HG03342 (cell line): Measurements from ENCODE around the gene BCAP31.
"Not testable (repeated sequence)": the region's sequence is repeated elsewhere in the genome, so short reads cannot be mapped to it uniquely, and the experiment has no call there.

Experiments
- ATAC-seq: cut with Tn5 transposase; IDR thresholded peaks from one replicate; pipeline ENCODE4 v1.9.1; 2021; ENCODE audit warnings: mild to moderate bottlenecking, moderate library complexity; ENCODE audit not compliant: unreplicated experiment

BCAP31 gene

DNA sequence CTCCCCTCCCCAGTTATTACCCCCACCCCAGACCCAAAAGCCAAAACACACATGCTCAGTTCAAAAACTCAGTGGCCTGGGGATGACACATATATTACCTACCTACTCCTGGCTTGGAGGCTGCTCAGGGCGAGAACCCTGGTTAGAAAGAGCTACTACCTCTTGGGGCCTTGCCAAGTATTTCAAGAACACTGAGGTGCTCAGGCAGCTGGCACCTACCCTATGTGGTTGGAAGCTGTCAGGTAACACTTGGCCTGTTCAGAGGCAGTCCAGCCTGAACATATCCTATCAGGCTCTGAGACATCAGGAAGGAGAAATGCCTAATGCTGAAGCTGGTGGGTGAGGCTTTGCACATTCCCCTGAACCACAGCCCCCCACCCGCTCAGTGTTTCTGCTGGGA lies 4.9 kb downstream of the BCAP31 start:
- no peak for ATAC-seq

DNA sequence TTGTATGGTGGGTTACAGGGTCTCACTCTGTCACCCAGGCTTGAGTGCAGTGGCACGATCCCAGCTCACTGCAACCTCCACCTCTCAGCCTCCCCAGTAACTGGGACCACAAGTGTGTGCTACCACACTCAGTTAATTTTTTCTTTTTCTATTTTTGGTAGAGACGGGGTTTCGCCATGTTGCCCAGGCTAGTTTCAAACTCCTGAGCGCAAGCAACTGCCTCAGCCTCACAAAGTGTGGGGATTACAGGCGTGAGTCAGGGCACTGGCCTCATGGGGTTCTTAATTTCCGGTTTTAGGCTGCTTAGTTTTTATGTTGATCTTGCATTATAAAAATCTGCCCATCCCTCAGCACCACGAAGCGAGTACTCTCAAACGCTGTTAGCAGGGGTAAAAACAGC lies 6.7 kb downstream of the BCAP31 start:
- no peak for ATAC-seq

- ATAC-seq = no peak
Observed at GRCh38 chrX:153714256-153714655, 9.9 kb downstream of the BCAP31 start.

DNA sequence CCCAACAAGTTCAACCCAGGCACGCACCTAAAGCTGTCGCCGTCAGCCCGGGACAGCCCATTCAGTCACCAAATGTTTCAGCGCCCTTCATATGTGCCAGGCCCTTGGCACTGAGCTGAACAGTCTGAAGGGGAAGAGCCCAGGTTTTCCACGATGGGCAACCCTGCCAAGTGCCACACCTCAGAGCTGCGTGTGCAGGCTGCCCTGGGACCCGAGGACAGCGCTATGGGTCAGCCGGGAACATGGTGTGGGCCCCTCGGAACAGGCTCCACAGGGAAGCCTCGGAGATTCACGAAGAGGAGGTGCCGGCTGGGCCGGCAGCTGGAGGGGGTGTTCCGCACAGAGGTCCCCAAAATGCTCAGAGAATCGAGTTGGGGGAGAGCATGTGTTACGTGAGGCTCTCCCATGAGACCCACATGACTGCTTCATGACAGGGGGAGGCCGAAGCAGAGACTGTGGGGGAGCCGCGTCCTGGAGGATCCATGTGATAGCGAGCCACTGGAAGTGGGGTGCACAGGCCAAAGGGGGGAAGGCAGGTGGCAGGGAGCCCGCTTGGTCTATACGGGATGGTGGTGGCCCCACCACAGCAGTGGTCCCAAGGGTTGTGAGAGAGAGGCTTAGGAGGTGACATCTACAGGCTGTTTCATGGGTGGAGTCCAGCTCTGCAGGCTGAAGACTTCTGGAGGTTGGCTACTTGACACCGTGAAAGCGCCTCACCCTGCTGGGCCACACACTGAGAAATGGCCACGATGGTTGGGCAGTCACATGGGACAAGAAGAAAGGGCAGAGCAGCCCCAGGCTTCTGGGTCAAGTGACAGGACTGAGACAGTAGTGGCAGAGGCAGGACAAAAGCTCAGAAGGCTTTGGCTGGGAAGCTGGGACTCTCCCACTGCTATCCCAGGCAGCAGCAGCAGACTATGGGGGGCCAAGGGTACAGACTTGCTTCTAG lies 14.2 kb downstream of the BCAP31 start:
- ATAC-seq = no peak

GRCh38 chrX:153708415-153708814 lies 15.8 kb downstream of the BCAP31 start:
- ATAC-seq = no peak

DNA sequence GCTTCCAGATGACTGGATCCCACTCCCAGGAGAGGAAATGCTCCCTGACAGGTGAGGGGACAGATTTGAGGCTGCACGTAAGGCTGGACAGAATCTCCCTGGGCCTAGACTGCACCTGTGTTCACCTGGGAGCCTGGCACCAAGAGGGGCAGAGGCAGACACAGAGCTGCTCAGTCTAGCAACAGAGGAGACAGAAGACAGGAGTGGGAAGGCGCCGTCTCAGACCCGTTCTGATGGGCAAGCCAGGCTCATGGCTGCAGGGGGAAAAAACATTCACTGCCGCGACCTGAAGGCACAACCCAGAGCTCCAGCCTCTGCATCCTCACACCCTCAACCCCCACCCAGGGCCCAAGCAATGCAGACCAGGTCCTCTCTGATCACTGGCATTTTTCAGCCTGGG lies 16.8 kb downstream of the BCAP31 start:
- no peak for ATAC-seq

DNA sequence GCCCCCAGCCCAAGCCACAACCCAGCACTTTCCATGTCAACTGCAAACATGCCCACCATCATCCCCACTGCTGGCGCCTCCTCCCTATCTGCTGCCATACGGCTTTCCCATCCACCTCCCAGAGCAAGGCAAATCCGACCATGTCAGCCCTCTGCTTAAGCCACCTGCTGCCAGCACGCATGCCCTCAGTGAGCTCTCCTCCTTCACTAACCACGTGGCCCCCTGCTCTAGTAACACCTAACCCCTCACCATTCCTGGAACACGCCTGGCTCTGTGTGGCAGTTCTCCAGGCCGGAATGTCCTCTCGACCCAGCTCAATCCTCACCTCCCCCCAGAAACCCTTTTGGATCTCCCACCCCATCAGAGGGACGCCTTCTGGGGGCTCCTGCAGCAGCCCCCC lies 17.4 kb downstream of the BCAP31 start:
- ATAC-seq = no peak

- ATAC-seq = not testable (repeated sequence)
Observed at GRCh38 chrX:153705403-153706060, 18.7 kb downstream of the BCAP31 start.

DNA sequence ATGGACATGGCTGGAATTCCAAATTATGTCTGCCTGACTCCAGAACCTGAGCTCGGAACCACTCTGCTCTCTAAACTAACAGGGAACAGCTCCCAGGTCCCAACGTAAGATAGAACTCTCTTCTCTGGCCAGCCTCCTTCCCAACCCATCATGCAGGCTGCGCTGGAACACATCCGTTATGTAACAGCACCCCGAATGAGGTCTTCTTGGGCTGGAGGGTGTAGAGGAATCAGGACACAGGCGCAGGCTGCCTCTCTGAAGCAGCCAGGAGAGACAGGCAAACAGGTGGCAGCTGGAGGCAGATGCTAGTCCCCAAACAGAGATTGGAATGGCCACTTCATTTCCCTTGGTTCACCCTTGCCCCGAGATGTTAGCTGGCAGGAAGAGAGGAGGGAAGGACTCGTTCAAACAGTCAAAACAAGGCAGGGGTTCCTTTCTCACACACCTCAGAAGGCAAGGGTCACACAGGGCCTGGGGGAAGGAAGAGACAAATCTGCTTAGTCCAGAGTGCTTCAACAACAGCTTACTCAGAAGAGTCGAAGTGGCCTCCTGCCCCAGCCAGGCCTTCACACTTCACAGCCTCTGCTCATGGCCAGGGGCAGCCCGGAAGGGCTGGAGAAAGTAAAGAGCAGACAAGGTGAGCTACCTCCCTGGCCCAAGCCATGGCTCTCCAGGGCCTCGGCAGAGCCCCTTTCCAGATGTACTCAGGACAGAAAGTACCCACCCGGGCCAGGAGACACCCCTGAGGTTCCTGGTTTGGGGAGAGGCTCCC lies 19.4 kb downstream of the BCAP31 start:
- ATAC-seq = not testable (repeated sequence)

DNA sequence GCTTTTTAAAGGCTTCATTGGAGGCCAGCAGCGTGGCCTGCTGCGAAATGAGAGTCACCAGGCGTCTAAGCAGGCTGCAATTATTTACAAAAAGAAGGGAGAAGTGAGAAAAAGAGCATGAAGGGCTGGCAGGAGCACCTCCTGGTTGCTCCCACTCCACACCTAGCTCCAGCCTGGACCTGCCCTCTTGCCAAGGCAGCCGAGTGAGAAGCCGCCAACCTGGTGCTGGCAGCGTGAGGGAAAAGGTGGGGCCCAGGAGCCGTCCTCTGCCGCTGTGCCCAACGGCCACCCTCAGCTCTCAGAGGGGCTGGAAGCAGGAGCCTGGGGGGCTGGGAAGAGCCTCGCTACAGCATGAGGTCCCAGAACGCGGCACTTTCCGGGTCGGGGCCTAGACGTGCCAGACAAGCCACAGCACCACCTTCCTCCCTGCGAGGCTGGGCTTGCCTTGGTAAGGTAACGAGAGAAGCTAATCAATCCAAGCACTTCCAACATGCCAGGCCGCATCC lies 20.1 kb downstream of the BCAP31 start:
- no peak for ATAC-seq

DNA sequence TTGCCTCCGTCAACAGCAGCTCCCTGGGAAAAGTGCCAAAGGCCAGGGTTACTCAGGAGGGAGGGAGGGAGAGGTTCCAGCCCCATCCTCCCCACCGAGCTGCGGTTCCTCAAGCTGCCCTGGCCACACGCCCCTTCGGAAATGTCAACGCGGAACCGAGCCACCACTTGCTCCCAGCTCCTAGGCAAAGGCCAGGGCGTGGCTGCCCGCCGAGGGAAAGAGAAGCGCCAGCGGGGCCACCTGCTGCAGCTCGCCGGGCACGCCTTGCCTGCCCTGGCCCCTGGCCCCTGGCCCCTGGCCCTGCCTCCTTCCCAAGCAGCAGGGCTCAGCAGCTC lies 21.2 kb downstream of the BCAP31 start:
- no peak for ATAC-seq

GRCh38 chrX:153702336-153703035 lies 21.7 kb downstream of the BCAP31 start:
- ATAC-seq = no peak

DNA sequence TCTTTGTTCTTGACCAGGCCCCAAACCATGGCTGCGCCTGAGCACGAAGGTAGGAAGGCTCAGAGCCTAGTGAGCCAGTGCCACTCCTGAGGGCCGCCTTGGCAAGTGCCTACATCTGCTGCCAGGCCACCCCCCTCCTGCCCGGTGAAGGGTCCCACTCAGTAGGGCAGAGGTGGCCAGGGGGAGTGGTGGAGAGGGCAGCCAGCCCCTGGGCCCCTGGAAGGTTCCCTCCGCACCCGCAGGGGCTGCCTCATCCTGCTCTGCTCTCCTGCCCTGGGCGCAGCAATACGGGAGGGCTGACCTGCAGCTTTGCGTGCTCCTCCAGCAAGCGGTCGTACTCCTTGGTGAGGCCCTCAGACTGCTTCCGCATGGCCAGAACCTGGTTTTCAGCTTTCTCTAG lies 22.5 kb downstream of the BCAP31 start:
- ATAC-seq = no peak

DNA sequence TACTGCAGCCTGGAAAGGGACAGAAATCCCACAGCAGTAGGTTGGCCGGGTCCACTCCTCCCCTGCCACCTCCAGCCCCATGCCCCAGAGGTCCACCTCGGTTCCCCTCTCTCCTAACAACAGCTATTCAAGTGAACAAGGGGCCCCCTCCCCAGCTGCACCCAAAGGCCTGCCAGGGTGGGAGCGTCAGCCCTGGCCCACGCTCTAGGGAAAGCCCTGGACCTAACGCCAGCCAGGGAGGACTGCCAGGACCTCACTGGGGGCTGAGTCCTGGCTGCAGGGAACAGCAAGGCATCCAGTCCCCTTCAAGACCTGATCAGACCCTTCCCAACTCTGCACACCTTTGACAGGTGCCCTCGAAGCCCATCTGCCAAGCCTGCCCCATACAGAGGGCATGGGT lies 23.2 kb downstream of the BCAP31 start:
- no peak for ATAC-seq

- no peak for ATAC-seq
Observed at GRCh38 chrX:153700376-153700945, 23.7 kb downstream of the BCAP31 start.

DNA sequence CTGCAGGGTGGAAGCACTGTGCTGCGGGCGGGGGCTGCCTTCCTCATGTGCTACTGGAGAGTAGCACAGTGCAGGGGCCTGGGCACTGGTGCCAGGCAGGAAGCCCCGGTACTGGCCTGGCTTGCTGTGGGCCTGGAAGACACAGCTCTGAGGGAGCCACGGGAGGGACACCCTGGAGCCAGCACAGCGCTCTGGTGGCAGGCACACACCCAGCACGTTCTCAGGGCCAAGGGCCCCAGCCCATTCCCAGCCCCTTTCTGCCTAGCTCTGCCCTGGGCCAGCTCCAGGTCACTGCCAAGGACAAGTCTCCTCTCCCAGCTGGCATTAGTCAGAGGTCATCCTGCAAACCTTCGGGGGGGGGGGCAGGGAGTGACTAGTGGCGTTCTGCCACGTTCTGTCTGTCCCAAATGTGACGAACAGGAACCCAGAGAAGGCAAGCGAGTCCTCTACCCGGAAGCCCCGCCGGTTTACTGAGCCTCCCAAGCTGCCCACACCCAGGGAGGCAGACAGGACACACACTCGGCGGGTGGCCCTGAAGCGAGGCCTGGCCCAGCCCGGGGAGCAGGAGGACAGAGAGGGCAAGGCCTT lies 24.3 kb downstream of the BCAP31 start:
- ATAC-seq = not testable (repeated sequence)

DNA sequence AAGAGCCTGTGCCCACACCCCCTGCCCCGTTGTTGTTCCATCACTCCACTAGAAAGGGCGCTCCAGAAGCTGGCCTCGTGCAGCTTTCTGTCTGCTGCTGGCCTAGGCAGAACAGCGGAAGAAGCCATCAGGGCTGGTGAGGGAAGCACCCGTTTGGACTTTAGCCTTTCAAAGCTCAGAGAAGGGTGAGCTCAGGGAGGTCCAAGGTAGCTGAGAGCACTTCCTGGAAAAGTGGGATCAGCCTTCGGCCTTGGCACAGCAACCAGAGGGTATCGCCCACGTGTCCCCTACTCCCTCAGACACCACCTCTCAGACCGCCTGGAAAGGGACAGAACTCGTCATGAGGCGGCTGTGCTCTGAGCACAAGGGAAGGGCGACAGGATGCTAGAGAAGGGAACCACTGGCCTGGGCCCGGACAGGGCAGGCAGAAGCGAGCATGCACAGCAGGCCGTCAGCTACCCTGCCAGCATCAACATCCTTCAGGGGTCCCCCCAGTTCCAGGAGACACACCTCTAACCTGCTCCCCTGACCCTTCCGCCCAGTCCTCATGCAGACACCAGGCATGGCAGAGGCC lies 24.9 kb downstream of the BCAP31 start:
- ATAC-seq = not testable (repeated sequence)

DNA sequence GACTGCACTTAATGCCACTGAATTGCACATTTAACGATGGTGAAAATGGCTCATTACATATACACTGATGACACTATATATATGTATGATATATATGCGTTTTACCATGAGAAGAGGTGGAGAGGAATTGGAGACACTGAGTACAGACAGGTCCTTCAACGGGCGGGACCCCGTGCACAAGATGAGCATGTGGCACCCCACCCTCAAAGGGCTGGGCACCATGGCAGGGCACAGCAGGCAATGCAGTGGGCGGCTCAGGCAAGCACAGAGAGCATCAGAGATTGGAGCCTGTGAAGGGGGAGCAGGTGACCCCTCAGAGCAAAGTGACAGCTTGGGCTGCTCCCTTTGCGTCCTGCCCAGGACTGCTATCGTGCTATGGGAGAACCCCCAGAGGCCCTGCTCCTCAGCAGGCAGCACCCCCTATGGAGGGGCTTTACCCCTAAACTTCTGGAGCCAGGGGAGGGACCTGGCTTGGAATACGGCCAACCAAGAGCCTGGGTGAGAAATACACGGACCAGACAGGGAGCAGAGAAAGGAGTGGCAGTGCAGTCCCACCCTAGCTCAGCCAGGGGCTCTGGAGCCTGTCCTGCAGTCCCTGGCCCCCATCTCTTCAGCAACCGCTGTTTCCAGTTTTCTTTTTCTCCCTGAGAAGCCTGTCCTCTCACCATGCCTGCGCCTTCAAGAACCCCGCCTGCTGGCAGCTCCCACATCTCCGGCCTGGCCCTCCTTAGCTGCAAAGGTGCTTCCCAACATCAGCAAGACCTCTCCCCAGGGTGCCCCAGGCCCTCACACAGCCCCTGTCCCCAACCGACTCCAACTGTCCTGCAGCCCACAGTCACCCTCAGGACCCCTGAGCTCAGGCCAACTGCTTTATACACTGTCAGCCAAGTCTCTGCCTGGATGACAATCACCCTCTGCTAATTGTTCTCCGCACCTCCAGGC lies 26.0 kb downstream of the BCAP31 start:
- ATAC-seq = no peak
